Activated CD4-positive, alpha-beta T cell treated with anti-CD3 and anti-CD28 coated beads for 24 hours (primary cell): Measurements from ENCODE around the gene TANC1.
"Not testable (repeated sequence)": the region's sequence is repeated elsewhere in the genome, so short reads cannot be mapped to it uniquely, and the experiment has no call there.

Experiments used
- DNase-seq, 2 donors: peaks; one replicate each; pipeline ENCODE4 v3.0.0-alpha.2; 2020; ENCODE audit warnings: low read depth in 2 of 2

TANC1 gene

GRCh38 chr2:159029936-159030335 is 61.5 kb downstream of the TANC1 start:
- DNase-seq, result no peak

DNA sequence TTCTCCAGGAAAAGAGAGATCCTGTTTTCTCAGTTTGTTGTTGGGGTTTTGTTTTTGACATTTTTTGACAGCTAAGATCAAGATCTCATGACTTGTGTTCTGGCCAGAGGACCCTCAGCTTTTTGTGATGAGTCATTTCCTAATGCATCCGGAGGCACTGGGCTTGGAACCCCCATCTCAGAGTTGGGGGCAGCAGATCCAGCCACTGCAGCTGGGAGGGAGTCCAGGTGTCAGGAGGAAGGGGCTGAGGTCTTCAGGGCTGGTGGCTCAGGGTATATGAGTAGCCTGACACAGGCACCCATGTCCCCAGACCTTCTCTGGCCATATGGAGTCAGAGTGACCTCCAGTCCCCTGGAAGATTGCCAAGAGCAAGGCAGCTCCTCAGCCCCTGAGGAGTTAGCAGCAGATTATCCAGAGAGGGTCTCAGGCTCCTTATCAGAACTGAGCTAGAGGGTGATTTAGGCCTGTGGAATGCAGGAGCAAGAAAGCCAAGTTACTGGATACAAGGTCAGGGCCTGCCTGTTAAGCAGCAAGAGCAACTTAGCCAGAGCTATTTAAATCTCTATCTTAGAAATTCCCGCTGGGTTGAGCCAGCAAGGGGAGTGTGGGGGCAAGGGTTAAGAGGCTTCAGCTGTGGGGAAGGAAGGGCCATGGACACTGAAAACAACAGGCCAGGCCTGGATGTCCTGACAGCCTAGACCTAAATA is 62.4 kb downstream of the TANC1 start:
- DNase-seq, result no peak

- no peak for DNase-seq
Measured at GRCh38 chr2:159032146-159032545, 63.7 kb downstream of the TANC1 start.

- no peak for DNase-seq
Measured at GRCh38 chr2:159032580-159032979, 64.1 kb downstream of the TANC1 start.

DNA sequence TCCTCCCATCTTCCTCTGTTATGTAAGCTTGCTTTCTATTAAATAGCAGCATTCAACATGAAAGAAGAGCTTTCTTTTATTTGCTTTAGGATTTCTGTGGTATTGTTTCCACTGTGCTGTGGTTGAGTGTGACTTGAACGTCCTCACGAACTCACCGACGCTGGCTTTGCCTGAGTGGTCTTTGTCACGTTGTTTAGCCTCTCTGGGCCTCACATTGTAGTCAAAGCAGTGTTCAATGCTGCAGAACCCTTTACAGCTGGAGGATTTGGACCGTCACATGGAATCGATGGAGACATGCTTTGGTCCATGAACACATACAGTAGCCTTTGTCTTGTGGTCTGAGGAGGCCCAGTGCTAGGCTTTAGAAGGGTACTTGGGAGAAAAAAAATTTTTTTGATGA is 66.3 kb downstream of the TANC1 start:
- DNase-seq, result no peak

GRCh38 chr2:159035790-159036411 is 67.5 kb downstream of the TANC1 start:
- no peak for DNase-seq

DNA sequence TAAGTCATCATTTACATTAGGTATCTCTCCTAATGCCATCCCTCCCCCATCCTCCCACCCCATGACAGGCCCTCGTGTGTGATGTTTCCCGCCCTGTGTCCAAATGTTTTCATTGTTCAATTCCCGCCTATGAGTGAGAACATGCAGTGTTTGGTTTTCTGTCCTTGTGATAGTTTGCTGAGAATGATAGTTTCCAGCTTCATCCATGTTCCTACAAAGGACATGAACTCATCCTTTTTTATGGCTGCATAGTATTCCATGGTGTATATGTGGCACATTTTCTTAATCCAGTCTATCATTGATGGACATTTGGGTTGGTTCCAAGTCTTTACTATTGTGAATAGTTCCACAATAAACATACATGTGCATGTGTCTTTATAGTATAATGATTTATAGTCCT is 68.0 kb downstream of the TANC1 start:
- DNase-seq, result not testable (repeated sequence)

DNA sequence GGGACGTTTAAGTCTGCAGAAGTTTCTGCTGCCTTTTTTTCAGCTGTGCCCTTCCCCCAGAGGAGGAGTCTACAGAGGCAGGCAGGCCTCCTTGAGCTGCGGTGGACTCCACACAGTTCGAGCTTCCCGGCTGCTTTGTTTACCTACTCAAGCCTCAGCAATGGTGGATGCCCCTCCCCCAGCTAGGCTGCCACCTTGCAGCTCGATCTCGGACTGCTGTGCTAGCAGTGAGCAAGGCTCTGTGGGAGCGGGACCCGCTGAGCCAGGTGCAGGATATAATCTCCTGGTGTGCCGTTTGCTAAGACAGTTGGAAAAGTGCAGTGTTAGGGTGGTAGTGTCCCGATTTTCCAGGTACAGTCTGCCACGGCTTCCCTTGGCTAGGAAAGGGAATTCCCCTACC is 72.9 kb downstream of the TANC1 start:
- DNase-seq, result not testable (repeated sequence)

- no peak for DNase-seq
Measured at GRCh38 chr2:159042115-159042850, 73.8 kb downstream of the TANC1 start.

DNA sequence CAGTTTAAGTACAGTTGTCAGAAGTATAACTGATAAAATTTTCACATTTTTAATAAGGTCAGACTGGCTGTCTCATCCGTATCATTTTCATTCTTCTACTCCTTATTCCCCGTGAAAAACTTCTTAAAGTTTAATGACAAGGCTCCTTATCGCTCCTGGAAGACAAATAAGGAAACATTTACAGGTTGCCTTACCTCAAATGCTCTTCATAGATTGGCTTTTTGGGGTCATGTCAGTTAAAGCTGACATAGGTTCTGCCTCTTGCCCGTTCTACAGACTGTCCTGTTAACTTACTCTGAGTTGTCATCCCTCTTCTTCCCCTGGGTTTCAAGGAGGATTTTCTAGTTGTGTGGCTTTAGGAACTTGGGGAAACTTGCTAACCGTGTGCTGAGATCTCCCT is 75.3 kb downstream of the TANC1 start:
- DNase-seq, result no peak

- DNase-seq, result no peak
Measured at GRCh38 chr2:159044804-159045286, 76.4 kb downstream of the TANC1 start.

GRCh38 chr2:159045545-159046454 is 77.4 kb downstream of the TANC1 start:
- no peak for DNase-seq

- no peak for DNase-seq
Measured at GRCh38 chr2:159046966-159047365, 78.5 kb downstream of the TANC1 start.

DNA sequence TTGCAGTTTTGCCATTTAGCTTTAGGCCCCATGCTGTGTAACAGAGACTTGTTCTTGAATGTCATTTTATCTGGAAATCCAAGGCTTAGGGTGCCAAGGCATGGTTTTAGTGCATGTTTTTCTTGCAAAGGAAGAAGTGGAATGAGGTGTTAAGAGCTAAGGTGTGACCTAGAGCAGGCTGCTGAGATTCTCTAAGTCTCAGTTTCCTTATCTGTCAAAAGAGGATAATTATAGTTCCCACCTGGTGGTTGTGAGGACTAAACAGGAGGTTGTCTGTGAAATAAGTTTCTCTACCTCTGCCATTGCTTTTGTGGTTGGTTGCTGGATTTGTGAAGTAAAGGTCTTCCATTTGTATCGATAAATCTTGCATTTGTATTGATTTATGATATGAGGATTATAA is 82.0 kb downstream of the TANC1 start:
- DNase-seq, result no peak

DNA sequence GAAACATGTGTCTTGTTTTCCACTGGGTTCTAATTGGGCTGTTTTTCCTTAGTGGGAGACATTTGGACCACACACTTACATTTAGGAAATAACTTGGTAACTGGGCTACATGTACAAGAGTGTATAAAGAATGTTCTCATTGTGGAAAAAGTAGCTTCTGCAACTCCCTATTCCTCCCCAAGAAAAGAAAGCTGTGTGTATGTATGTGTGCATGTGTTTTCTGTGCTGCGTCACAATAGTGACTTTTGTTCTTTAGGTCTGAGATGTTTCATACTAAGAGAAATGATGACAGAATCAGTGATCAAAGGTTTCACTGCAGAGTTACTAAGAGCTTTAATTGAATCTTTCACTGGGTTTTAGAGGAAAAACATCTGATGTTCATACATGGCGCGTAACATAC is 82.7 kb downstream of the TANC1 start:
- DNase-seq, result no peak

- DNase-seq, result no peak
Measured at GRCh38 chr2:159051661-159052060, 83.2 kb downstream of the TANC1 start.

GRCh38 chr2:159052157-159052601 is 83.7 kb downstream of the TANC1 start:
- no peak for DNase-seq

DNA sequence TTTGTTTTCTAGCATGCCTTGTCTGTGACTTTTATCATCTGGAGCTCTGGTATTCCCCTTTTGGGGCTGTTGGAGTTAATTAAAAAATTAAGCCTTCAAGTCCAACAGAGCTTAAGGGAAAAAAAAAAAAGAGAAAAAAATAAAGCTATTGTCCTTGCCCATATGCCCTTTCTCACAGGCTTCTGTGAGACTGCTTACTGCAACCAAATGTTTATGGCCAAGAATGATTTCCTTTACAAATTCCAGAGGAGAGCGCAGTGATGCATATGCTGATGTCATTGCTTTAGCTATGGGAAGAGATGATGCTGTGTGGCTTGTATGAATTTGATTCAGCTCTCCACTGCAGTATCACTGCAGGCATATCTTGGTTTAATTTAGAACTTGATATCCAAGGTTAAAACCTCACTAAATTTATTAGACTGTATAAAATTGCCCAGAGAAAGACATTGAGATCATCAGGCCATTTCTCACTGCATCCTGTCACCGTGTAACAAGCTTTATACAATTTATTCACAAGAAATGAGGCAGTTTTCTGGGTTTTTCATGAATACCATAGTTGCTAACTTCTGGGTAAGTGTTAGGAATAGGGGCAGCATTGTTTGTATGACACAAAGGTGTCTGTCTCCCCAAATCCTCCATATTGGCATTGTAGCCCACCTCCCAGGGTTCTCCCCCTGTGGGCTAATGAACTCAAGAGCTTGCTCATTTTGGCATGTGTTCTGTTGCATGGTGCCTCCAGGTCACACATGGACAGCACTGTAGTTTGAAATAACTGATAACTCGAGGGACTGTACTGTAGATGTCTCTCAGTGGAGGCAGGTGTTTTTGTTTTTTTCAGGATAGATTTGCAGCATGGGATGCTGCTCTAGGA is 85.0 kb downstream of the TANC1 start:
- no peak for DNase-seq

GRCh38 chr2:159054032-159054334 is 85.5 kb downstream of the TANC1 start:
- DNase-seq, result no peak

DNA sequence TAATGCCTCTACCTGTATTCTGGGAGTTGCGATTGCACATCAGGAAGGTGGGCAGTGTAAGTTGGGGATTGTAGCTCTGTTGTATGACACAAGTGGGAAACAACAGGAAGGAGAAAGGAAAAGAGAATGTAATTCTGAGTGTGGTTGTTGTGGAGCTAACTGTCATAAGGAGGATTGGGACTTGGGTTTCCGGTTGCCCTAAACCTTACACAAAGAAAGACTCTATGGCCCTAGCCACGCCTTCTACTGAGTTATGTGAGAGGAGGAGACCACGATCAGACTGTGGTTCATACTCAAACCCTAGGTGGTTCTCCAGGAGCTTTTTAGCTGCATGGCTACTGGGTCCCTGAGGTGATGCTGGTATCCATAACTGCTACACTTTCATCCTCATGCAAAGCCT is 86.5 kb downstream of the TANC1 start:
- no peak for DNase-seq

DNA sequence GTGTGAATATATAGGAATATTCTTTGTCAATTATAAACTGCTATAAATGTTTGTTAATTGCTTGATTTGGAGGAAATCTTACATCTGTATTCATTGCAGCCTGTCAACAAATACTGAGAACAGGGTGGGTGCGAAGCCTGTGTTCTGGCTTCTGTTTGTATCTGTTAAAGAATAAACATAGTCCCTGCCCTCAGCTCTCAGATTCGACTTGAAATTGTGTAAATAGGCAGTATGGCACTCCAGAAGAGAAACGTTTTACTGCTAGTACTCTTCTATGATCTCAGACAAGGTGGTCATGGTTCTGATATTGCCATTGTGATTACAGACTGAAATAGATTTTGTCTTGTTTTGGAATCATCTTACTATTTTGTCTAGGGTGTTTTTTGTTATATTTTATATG is 92.1 kb downstream of the TANC1 start:
- no peak for DNase-seq
